ENCODE data around the gene BLOC1S2.
"Not testable (repeated sequence)": the region's sequence is repeated elsewhere in the genome, so short reads cannot be mapped to it uniquely, and the experiment has no call there.

Gene BLOC1S2

DNA sequence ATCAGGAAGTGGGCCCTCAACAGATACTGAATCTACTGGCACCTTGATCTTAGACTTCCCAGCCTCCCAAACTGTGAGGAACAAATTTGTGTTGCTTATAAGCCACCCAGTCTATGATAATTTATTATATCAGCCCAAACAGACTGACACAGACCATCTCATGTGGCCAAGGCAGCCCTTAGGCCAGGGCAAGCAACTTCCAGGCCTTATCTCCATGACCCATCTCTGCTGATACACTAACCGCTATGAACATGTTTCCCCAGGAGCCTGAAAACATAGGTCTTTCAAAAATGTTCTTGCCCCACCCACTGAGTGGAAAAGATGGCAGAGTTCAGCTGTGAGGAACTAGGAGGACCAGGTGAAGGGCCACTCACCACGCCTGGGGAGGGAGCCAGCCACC lies 3.2 kb upstream of the BLOC1S2 start:
- DNase-seq, result no peak

DNA sequence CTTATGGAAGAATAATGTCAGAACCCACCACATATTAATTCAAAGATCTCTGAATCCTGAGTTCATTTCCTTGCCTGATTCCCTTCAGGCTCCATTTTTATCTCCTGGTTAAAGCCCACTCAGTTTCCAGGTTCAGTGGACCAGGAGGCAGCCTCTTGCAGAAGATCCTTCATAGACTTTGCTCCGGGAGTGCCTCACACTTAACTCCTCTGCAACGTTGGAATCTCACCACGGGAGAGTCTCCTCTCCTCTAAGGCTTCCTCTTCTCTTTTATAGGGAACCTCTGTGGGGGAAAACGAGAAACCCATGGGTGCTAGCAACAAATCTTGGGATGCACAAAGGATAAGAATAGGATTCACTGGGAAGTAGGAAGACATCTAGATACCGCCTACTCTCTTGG lies 1.7 kb upstream of the BLOC1S2 start:
- DNase-seq, result no peak

DNA sequence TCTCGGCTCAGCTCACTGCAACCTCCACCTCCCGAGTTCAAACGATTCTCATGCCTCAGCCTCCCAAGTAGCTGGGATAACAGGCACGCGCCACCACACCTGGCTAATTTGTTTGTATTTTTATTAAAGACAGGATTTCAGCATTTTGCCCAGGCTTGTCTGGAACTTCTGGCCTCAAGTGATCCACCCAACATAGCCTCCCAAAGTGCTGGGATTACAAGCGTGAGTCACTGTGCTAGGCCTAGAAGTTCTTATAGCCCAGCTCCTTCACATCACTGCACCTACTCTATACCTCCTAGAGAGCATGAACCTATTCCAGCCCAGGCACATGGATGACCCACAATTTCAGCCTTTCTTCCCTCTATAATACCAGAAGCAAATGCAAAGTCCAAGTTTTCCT lies 1.3 kb upstream of the BLOC1S2 start:
- no peak for DNase-seq

DNA sequence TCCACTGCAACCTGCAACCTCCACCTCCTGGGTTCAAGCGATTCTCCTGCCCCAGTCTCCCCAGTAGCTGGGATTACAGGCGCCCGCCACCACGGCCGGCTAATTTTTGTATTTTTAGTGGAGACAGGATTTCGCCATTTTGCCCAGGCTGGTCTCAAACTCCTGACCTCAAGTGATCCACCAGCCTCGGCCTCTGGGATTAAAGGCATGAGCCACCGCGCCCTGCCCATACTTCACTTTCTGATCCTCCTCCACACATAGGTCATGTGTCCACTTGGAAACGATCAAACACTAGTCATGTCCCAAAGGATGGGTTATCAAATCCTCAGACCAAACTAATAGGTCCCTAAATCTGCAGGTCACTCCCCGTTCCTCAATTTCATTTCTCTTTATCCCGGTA lies 1.2 kb downstream of the BLOC1S2 start:
- DNase-seq, result not testable (repeated sequence)

DNA sequence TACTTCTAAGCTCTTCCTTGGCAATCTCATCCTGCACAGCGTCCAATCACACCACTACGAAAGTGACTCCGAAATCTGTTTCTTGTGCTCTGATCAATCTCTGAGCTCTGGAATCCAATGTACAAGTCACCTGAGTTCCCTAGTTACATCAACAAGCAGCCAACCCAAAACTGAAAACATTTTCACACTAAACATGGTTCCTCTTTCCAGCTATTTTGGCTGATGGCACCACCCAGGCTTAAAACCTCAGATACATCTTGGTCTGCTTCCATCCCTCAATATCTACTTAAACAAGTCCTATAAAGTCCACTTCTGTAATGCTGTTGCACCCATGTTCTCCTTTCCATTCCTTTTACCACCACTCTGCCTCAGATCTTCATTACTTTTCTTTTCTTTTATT lies 3.6 kb downstream of the BLOC1S2 start:
- no peak for DNase-seq

DNA sequence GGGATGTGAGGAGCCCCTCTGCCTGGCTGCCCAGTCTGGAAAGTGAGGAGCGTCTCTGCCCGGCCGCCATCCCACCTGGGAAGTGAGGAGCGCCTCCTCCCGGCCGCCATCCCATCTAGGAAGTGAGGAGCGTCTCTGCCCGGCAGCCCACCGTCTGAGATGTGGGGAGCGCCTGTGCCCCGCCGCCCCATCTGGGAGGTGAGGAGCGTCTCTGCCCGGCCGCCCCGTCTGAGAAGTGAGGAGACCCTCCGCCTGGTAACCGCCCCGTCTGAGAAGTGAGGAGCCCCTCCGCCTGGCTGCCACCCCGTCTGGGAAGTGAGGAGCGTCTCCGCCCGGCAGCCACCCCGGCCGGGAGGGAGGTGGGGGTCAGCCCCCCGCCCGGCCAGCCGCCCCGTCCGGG lies 9.5 kb downstream of the BLOC1S2 start:
- not testable (repeated sequence) for DNase-seq

DNA sequence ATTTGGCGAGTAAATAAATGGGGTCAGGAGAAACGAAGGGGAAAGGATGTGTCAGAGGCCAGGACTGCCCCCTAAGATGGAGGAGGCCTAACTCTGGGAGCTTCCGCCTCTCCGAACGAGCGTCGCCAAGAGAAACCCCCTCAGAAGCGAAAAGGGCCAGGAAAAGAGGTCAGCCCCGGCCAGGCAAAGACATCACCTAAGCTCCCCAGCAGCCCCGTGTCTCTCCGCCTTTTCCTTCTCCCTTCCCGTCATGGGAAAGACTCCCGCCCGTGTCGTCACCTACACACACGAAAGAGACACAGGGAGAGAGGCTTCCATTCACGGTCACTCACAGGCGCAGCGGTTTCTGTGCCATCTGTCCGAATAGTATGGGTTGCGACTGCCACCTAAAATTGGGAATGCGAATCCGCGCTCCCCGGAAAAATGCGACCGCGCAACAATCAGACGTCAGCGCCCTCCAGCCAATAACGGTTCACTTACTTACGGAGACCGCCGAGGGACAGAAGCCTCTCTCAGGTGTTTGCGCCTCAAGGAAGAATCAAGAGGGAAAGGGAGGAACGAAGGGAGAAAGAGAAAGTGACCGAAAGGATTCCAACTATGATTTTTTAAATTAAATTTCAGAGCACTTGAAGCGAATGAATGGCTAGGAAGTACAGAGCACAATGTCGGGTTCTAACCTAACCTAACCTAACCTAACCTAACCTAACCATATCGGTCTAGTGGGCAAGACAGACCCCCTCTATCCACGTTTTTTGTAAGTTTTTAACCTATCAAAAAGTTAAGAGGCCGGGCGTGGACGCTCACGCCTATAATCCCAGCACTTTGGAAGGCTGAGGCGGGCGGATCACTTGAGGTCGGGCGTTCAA lies 19.0 kb downstream of the BLOC1S2 start, which contains the start of gene CWF19L1:
TSS of gene CWF19L1 (minus strand) at position 400 of the 866 bp plus-strand sequence. CDS start at position 355, 45 bp downstream.
- DNase-seq, result peak; percentile 87

DNA sequence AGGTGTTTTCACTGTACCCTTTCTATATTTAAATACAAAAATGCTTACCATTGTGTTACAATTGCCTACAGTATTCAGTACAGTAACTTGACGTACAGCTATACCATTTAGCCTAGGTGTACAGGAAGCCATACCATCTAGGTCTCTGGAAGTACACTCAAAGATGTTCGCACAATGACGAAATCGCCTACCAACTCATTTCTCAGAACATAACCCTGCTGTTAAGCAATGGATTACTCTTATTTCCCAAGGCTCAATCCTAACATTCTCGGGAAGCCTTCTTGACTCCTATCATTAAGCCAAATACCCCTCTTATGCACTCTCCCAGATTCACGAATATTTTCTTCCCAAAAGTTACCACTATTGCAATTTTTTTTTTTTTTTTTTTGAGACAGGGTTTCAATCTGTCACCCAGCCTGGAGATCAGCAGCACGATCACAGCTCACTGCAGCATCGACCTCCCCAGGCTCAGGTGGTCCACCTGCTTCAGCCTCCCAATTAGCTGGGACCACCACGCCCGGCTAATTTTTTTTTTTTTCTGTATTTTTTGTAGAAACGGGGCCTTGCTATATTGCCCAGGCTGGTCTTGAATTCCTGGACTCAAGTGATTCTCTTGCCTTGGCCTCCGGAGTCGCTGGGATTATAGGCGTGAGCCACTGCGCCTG lies 20.5 kb downstream of the BLOC1S2 start:
- DNase-seq, result no peak

DNA sequence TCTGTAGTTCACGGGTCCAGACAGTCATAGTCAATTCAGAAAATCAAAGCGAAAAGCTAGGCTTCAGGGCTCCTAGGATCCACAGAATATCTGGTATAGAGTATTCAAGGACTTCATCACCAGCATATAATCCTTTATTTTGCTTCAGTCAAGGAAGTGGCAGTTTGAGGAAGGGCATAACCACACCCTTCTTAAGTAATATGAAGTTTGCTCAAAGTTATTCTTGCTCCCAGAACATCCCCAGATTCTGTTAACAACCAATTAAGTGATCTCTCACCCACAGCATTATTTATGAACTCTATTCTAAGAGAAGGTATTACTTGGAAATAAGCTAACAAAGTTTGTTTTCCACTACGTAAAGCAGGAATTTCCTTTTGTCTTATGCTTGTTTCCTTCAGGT lies 32.3 kb downstream of the BLOC1S2 start:
- no peak for DNase-seq

DNA sequence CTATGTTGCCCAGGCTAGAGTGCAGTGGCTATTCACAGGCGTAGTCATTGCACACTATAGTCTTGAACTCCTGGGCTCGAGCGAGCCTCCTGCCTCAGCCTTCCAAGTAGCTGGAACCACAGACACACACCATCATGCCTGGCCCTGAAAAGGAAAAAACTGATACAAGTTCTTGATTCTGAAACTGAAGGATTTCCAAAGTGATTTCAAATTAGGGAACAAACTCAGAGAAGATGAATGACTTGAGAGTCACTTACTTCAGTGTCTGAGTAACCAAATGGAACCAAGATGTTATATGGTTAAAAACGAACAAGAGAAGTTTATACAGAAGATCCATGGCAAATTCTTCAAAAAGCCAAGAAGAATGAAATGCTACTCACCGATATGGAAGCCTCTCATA lies 33.4 kb downstream of the BLOC1S2 start:
- no peak for DNase-seq

DNA sequence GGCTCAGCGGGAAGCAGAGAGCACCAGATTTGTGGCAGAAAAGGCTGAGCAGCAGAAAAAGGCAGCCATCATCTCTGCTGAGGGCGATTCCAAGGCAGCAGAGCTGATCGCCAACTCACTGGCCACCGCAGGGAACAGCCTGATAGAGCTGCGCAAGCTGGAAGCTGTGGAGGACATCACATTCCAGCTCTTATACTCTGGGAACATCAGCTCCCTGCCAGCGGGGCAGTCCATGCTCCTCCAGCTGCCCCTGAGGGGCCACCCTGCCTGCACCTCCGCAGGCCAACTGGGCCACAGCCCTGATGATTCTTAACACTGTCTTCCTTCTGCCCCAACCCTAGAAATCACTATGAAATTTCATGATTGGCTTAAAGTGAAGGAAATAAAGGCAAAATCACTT lies 37.7 kb downstream of the BLOC1S2 start:
- no peak for DNase-seq

DNA sequence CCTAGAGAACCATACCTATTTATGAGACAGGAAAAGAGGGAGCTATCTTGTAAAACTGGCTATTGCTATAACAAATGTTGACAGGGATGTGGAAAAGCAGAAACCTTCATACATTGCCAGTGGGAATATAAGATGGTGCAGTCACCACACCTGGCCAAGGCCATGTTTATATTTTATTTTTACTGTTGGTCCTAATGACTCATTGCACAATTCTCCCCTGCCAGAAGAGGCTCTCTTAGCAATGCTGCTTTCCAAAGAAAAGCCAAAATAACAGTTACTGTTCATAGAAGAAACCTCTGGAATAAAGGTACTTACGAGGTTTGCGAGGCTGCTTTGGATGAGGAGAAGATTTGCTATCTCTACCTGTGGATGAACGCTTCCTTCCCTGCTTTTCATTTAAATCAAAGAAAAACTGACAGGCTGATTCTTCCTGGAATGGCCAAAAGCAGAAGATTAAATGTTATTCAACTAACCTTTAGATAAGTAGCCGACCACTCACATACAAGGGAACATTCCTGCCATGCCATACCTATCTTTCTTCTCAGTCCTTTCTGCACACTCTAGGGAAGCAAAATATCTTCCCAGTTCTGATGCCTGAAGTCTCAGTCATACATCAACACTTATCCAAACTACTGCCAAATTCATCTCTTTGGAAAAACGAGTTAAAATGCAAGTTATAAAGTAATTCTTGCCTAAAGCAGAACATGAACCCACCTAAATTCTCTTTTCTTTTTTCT lies 40.8 kb downstream of the BLOC1S2 start:
- DNase-seq, result no peak

DNA sequence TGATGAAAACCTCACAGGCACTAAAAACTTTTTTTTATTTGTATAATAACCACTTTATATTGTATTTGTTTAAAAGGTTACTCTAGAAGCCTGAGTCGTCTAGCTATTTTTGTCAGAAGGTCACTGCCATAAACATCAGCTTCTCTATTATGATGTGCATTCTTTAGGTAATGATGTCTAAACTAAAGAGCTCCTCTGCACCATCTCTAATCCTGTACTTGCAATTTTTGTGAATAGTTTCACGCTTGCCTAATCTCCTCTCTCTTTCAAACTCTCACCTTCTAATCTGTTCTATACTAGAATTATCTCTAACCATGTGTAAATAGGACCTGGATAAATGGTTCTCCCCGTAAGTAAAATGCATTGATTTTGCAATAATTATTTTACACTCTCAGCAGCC lies 46.6 kb downstream of the BLOC1S2 start:
- DNase-seq, result no peak

DNA sequence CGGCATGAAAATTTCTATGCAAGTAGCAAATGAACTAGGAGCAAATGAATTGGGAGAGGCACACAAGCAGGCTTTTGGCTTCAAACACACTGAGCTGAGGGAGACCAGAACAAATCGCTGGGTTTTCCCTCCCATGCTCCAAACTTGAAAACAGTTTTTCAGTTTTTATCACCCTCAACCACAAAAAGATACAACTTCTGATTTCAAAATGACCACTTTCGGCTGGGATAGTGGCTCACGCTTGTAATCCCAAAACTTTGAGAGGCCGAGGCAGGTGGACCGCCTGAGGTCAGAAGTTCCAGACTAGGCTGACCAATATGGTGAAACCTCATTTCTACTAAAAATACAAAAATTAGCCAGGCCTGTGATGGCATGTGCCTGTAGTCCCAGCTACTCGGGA lies 48.1 kb downstream of the BLOC1S2 start:
- DNase-seq, result no peak

DNA sequence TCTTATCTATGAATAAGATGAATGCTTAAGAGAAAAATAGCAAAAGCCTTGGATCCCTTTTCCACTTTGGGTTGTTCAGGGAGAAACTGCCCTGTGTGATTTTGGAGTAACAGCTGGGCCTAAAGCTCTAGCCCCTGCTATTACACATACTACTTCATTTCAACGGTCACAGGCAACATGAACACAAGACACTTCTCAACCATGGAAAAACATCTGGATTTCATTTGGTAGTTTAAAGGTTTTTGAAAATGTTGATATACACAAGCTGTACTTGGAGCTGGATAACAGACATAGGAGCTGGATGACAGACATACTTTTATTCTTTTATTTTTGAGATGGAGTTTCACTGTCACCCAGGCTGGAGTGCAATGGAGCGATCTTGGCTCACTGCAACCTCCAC lies 54.4 kb downstream of the BLOC1S2 start:
- DNase-seq, result no peak

DNA sequence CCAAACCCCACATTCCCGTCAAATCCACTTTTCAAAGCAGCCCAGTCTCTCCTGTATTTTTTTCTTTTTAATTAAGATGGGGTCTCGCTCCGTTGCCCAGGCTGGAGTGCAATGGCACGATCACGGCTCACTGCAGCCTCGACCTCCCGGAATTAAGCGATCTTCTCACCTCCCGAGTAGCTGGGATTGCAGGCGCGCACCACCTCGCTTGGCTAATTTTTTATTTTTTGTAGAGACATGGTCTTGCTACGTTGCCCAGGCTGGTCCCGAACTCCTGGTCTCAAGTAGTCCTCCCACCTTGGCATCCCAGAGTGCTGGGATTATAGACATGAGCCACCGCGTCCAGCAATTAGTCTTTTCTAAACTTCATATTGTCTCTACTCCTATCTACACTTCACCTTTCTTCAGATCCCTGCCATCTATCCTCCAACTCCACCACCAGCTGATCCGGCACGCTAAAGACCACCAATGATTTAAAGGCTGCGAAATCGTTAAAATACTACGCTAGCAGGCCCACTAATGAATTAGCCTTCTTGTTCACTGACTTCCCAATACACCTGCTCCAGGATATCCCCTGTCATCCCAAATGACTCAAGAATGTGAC lies 56.6 kb downstream of the BLOC1S2 start:
- DNase-seq, result no peak

DNA sequence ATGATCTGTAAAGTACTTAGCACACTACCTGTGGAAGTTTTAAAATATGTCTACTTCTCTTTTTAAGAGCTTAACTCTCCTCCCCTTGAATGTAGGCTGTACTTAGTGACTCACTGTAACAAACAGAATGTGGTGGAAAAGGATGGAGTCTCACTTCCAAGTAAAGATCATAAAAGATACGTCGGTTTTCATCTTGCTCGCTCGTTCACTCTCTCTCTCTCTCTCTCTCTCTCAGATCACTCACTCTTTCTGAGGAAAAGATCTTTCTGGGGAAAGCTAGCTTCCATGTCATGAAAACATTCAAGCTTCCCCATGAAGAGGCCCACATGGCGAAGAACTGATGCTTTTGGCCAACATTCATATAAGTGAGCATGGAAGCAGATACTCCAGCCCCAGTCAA lies 62.6 kb downstream of the BLOC1S2 start:
- no peak for DNase-seq

Data from HCEC 1CT (cell line).